Measurements from ENCODE around the gene CGN.

CGN gene

GRCh38 chr1:151523326-151523725 lies 12.1 kb downstream of the CGN start:
- no peak overlapping the region for H3K4me3 ChIP-seq (ENCODE audit: low read depth, low read length)
- TF ChIP-seq CTCF (IDR thresholded peaks at IDR 0.05; ENCODE audit: low read depth, low read length), result no peak

- no peak for TF ChIP-seq CTCF (IDR thresholded peaks at IDR 0.05; ENCODE audit: low read depth, low read length)
- no peak overlapping the region for H3K4me3 ChIP-seq (ENCODE audit: low read depth, low read length)
Observed at GRCh38 chr1:151524736-151525135, 13.5 kb downstream of the CGN start.

- H3K4me3 ChIP-seq (ENCODE audit: low read depth, low read length), result no peak overlapping the region
- TF ChIP-seq CTCF (IDR thresholded peaks at IDR 0.05; ENCODE audit: low read depth, low read length), result no peak
Observed at GRCh38 chr1:151526735-151527525, 15.7 kb downstream of the CGN start.

- no peak overlapping the region for H3K4me3 ChIP-seq (ENCODE audit: low read depth, low read length)
- TF ChIP-seq CTCF (IDR thresholded peaks at IDR 0.05; ENCODE audit: low read depth, low read length), result no peak
Observed at GRCh38 chr1:151529211-151529702, 18.1 kb downstream of the CGN start.

- TF ChIP-seq CTCF (IDR thresholded peaks at IDR 0.05; ENCODE audit: low read depth, low read length), result no peak
- no peak overlapping the region for H3K4me3 ChIP-seq (ENCODE audit: low read depth, low read length)
Observed at GRCh38 chr1:151529781-151530180, 18.6 kb downstream of the CGN start.

- no peak overlapping the region for H3K4me3 ChIP-seq (ENCODE audit: low read depth, low read length)
Observed at GRCh38 chr1:151530461-151530860, 19.3 kb downstream of the CGN start.

More at GRCh38 chr1:151530461-151530860, 19.3 kb downstream of the CGN start:
- no peak for TF ChIP-seq CTCF (IDR thresholded peaks at IDR 0.05; ENCODE audit: low read depth, low read length)
